Right lobe of liver (tissue), 4 donors: ENCODE results near the gene FLG2.

Source experiments
- POLR2A ChIP-seq: fragments of 450-650 bp; IDR thresholded peaks from one replicate; pipeline ENCODE4 v1.6.1; 2017; ENCODE audit warnings: antibody characterized with exemption, mild to moderate bottlenecking
- TF ChIP-seq, protein P1 (sequence below), 4 donors: fragments of 200-600 bp in 3 of 4; fragments of 450-650 bp in 1 of 4; IDR thresholded peaks; one replicate each; pipeline versions ENCODE4 v1.5.1 to v1.8.0; 2016 to 2022; ENCODE audit warnings: antibody characterized with exemption in 4 of 4, mild to moderate bottlenecking in 2 of 4
- donor health status: DM: no; HTN: no; CAD: no.
- donor health status: DM: no; HTN: no; CAD: no.
- donor health status: DM: no; HTN: yes; CAD: no.

DNA sequence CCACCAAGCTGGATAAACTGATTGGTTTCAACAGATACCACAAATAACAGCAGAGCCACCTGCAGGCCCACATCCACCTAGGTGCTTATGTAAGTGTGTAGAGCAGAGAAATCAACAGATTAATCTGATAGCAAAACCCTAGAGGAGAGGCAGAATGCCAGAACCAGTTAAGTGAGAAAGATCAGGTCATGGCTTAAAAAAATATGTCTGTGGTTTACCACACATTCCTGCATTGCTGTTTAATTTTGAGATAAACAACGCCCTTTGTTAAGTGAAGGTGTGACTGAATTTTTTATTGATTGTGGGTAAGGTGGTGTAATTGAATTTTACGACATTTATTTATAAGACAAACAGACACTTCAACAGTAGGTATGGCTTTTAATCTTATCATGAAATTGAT lies 33.1 kb upstream of the FLG2 start:
- TF ChIP-seq, protein P1, sequence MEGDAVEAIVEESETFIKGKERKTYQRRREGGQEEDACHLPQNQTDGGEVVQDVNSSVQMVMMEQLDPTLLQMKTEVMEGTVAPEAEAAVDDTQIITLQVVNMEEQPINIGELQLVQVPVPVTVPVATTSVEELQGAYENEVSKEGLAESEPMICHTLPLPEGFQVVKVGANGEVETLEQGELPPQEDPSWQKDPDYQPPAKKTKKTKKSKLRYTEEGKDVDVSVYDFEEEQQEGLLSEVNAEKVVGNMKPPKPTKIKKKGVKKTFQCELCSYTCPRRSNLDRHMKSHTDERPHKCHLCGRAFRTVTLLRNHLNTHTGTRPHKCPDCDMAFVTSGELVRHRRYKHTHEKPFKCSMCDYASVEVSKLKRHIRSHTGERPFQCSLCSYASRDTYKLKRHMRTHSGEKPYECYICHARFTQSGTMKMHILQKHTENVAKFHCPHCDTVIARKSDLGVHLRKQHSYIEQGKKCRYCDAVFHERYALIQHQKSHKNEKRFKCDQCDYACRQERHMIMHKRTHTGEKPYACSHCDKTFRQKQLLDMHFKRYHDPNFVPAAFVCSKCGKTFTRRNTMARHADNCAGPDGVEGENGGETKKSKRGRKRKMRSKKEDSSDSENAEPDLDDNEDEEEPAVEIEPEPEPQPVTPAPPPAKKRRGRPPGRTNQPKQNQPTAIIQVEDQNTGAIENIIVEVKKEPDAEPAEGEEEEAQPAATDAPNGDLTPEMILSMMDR (IDR thresholded peaks at IDR 0.05) = no peak
- TF ChIP-seq POLR2A = no peak
